Measurements from ENCODE around the gene RHOBTB1.

- no peak for TF ChIP-seq POLR2A (IDR thresholded peaks at IDR 0.05)
- no peak for TF ChIP-seq CTCF (IDR thresholded peaks at IDR 0.05)
Observed at GRCh38 chr10:60911216-60911615, 32.8 kb downstream of the RHOBTB1 start.
